22Rv1 (cell line): ENCODE data around the gene CCL24.
"Not testable (repeated sequence)": the region's sequence is repeated elsewhere in the genome, so short reads cannot be mapped to it uniquely, and the experiment has no call there.

Experiments used
- H3K27ac ChIP-seq: fragments of 450-650 bp; 2 replicates; pipeline ENCODE4 v1.5.1; 2017
- CTCF ChIP-seq: fragments of 450-650 bp; IDR thresholded peaks from 2 replicates; pipeline ENCODE4 v1.5.1; 2017; ENCODE audit warnings: mild to moderate bottlenecking
- ZFX ChIP-seq: fragments of 450-650 bp; IDR thresholded peaks from 2 replicates; pipeline ENCODE4 v1.6.1; 2017; ENCODE audit warnings: antibody characterized with exemption, borderline replicate concordance

Gene CCL24

GRCh38 chr7:75847707-75848106, 34.1 kb upstream of the CCL24 start:
- TF ChIP-seq CTCF (no peak), ZFX (no peak)

GRCh38 chr7:75845132-75845531, 31.5 kb upstream of the CCL24 start:
- not testable (repeated sequence) for H3K27ac ChIP-seq

More at GRCh38 chr7:75847707-75848106, 34.1 kb upstream of the CCL24 start:
- H3K27ac ChIP-seq, result no peak overlapping the region

GRCh38 chr7:75844158-75844557, 30.6 kb upstream of the CCL24 start:
- no peak for TF ChIP-seq ZFX
- TF ChIP-seq CTCF, result no peak
- no peak overlapping the region for H3K27ac ChIP-seq

- no peak overlapping the region for H3K27ac ChIP-seq
- no peak for TF ChIP-seq ZFX
- no peak for TF ChIP-seq CTCF
These were observed 30.1 kb upstream of the CCL24 start for GRCh38 chr7:75843613-75844116.

- H3K27ac ChIP-seq, result no peak overlapping the region
- TF ChIP-seq CTCF (no peak), ZFX (no peak)
These were observed 29.3 kb upstream of the CCL24 start for GRCh38 chr7:75842836-75843446.

GRCh38 chr7:75840029-75840428, 26.4 kb upstream of the CCL24 start:
- no peak for TF ChIP-seq ZFX
- no peak for TF ChIP-seq CTCF
- no peak overlapping the region for H3K27ac ChIP-seq

- H3K27ac ChIP-seq, result not testable (repeated sequence)
These were observed 24.8 kb upstream of the CCL24 start for GRCh38 chr7:75838281-75838930.

- TF ChIP-seq ZFX (no peak), CTCF (no peak)
- no peak overlapping the region for H3K27ac ChIP-seq
These were observed 23.2 kb upstream of the CCL24 start for GRCh38 chr7:75836798-75837197.
